SK-N-SH (cell line): Measurements from ENCODE around the gene LDLRAD1. TPM values are rescaled to one million over a fixed set of nuclear protein-coding genes. Genes with fewer than 3 reads are reported as not detected.
A peak's percentile ranks its signal among the peaks of the same experiment; 100 is the strongest.

Experiments used
- CTCF ChIA-PET: fragments of 300-600, 350-600 bp; formaldehyde crosslinking; extraction: SDS; loops from one replicate; lab custom pipeline; 2021; lab: Yijun Ruan, JAX
- POLR2A ChIA-PET: fragments of 350-600 bp; sonication (Branson Sonifier 250); formaldehyde crosslinking; extraction: SDS; loops from one replicate; lab custom pipeline; 2020; ENCODE audit warnings: antibody characterized with exemption, inconsistent platforms; lab: Yijun Ruan, JAX
- DNase-seq: peaks from one replicate; pipeline ENCODE4 v3.0.0; 2012
- H2AFZ ChIP-seq: fragments of 200-600 bp; sonication (generic); 2 replicates; pipeline ENCODE4 v1.8.1; 2016; ENCODE audit warnings: antibody characterized with exemption, mild to moderate bottlenecking, low read depth
- H3F3A ChIP-seq: fragments of 200-600 bp; sonication (generic); replicated peaks from 2 replicates; pipeline ENCODE3; 2016; ENCODE audit warnings: antibody characterized with exemption, mild to moderate bottlenecking; ENCODE audit not compliant: insufficient read depth
- H3K27ac ChIP-seq, 2 experiments: fragments of 200-500 bp in 1 of 2; fragments of 200-600 bp in 1 of 2; sonication (Bioruptor generic) in 1 of 2; sonication (generic), shearing (Covaris generic) in 1 of 2; 2 replicates each; pipeline versions ENCODE4 v1.5.1 to v1.6.1; 2014 to 2016; ENCODE audit warnings: low read depth in 2 of 2, inconsistent platforms in 1 of 2, low read length in 1 of 2, mild to moderate bottlenecking in 1 of 2, mixed read lengths in 1 of 2
- H3K27me3 ChIP-seq: fragments of 200-600 bp; sonication (generic), shearing (Covaris generic); 2 replicates; pipeline ENCODE4 v1.6.1; 2016; ENCODE audit warnings: mixed run types; ENCODE audit not compliant: insufficient read depth
- H3K36me3 ChIP-seq, 2 experiments: fragments of 200-500 bp in 1 of 2; fragments of 200-600 bp in 1 of 2; sonication (Bioruptor generic) in 1 of 2; sonication (generic) in 1 of 2; replicated peaks in 1 of 2; 2 replicates each; pipeline versions ENCODE3 to v1.5.1; 2014 to 2016; ENCODE audit warnings: low read length in 1 of 2, mild to moderate bottlenecking in 1 of 2; ENCODE audit not compliant: insufficient read depth in 2 of 2, control insufficient read depth in 1 of 2
- H3K4me1 ChIP-seq, 2 experiments: fragments of 200-500 bp in 1 of 2; fragments of 200-600 bp in 1 of 2; sonication (Bioruptor generic) in 1 of 2; sonication (generic), shearing (Covaris generic) in 1 of 2; 2 replicates each; pipeline versions ENCODE4 v1.5.1 to v1.6.1; 2014 to 2016; ENCODE audit warnings: low read depth in 1 of 2, low read length in 1 of 2, mixed run types in 1 of 2; ENCODE audit not compliant: insufficient read depth in 2 of 2, control insufficient read depth in 1 of 2
- H3K4me2 ChIP-seq: fragments of 200-600 bp; sonication (generic), shearing (Covaris generic); 2 replicates; pipeline ENCODE4 v1.6.1; 2017; ENCODE audit warnings: mixed run types
- H3K4me3 ChIP-seq, 2 experiments: fragments of 200-500 bp in 1 of 2; fragments of 200-600 bp in 1 of 2; sonication (Bioruptor generic) in 1 of 2; sonication (generic), shearing (Covaris generic) in 1 of 2; 2 replicates each; pipeline versions ENCODE4 v1.5.1 to v1.8.1; 2014 to 2016; ENCODE audit warnings: low read depth in 2 of 2, inconsistent platforms in 1 of 2, low read length in 1 of 2, mild to moderate bottlenecking in 1 of 2, mixed read lengths in 1 of 2, moderate library complexity in 1 of 2
- H3K79me2 ChIP-seq: fragments of 200-600 bp; sonication (generic); 2 replicates; pipeline ENCODE4 v1.8.1; 2017; ENCODE audit warnings: mild to moderate bottlenecking; ENCODE audit not compliant: insufficient read depth
- H3K9ac ChIP-seq: fragments of 200-600 bp; sonication (generic); 2 replicates; pipeline ENCODE4 v1.6.1; 2017; ENCODE audit warnings: mixed run types
- H3K9me2 ChIP-seq: fragments of 200-600 bp; sonication (generic); 2 replicates; pipeline ENCODE4 v1.6.1; 2017; ENCODE audit warnings: mixed run types
- H3K9me3 ChIP-seq: fragments of 200-600 bp; sonication (generic); 2 replicates; pipeline ENCODE4 v1.6.1; 2017; ENCODE audit warnings: mixed run types, mild to moderate bottlenecking, moderate library complexity
- H4K20me1 ChIP-seq: fragments of 200-600 bp; sonication (generic); 2 replicates; pipeline ENCODE4 v1.6.1; 2017; ENCODE audit warnings: mild to moderate bottlenecking, mixed run types; ENCODE audit not compliant: insufficient read depth
- EP300 ChIP-seq, 2 experiments: IDR thresholded peaks; 2 replicates each; pipeline versions ENCODE4 v1.4.0 to v1.6.1; 2012; ENCODE audit warnings: borderline replicate concordance in 1 of 2, low read depth in 1 of 2, low read length in 1 of 2
- FOXJ3 ChIP-seq: sonication (generic); formaldehyde crosslinking; IDR thresholded peaks from 2 replicates; pipeline ENCODE4 v1.5.1; 2020; ENCODE audit warnings: mild to moderate bottlenecking, missing genetic modification reagents
- GABPA ChIP-seq: IDR thresholded peaks from 2 replicates; pipeline ENCODE4 v1.4.0; 2012; ENCODE audit warnings: low read depth, mild to moderate bottlenecking
- GATA2 ChIP-seq: sonication (generic); formaldehyde crosslinking; IDR thresholded peaks from 2 replicates; pipeline ENCODE4 v1.5.0; 2020; ENCODE audit warnings: mild to moderate bottlenecking, missing genetic modification reagents
- JUND ChIP-seq: IDR thresholded peaks from 2 replicates; pipeline ENCODE4 v1.4.0; 2012
- NFIC ChIP-seq: IDR thresholded peaks from 2 replicates; pipeline ENCODE4 v1.4.0; 2012; ENCODE audit warnings: borderline replicate concordance
- POLR2AphosphoS5 ChIP-seq: IDR thresholded peaks from 2 replicates; pipeline ENCODE4 v1.6.1; 2012; ENCODE audit warnings: low read depth, low read length
- RAD21 ChIP-seq: IDR thresholded peaks from 2 replicates; pipeline ENCODE4 v1.6.1; 2012; ENCODE audit warnings: mild to moderate bottlenecking, low read length
- RCOR1 ChIP-seq: fragments of 150-350 bp; IDR thresholded peaks from 2 replicates; pipeline ENCODE4 v1.6.1; 2017; ENCODE audit warnings: antibody characterized with exemption, low read length
- RXRA ChIP-seq: IDR thresholded peaks from 2 replicates; pipeline ENCODE4 v1.4.0; 2012; ENCODE audit warnings: low read depth, mild to moderate bottlenecking, borderline replicate concordance
- SIN3A ChIP-seq: IDR thresholded peaks from 2 replicates; pipeline ENCODE4 v1.6.1; 2012; ENCODE audit warnings: low read depth, mild to moderate bottlenecking, low read length, moderate library complexity, borderline replicate concordance
- SMC3 ChIP-seq: IDR thresholded peaks from 2 replicates; pipeline ENCODE4 v1.6.1; 2012; ENCODE audit warnings: low read depth, low read length, improper control_type of control experiment
- TCF12 ChIP-seq: IDR thresholded peaks from 2 replicates; pipeline ENCODE4 v1.4.0; 2012
- YY1 ChIP-seq: IDR thresholded peaks from 2 replicates; pipeline ENCODE4 v1.4.0; 2012; ENCODE audit warnings: low read depth, mild to moderate bottlenecking
- WGBS: methylation state at CpG from one replicate; pipeline ENCODE4 v1.1.6; 2017; ENCODE audit warnings: low lambda C conversion rate; 5-methylcytosine and 5-hydroxymethylcytosine counted together
- polyA plus RNA-seq, 3 experiments: library from polyadenylated mRNA; depleted of rRNA; stranded (reverse); fragments of >200 nt; gene quantifications; 2 replicates each; pipeline ENCODE4 v1.2.3, GENCODE V29; 2012
- TF ChIP-seq, protein P1 (sequence below): IDR thresholded peaks from 2 replicates; pipeline ENCODE4; 2012
- TF ChIP-seq, protein P2 (sequence below): fragments of 150-350 bp; IDR thresholded peaks from 2 replicates; pipeline ENCODE4 v1.6.1; 2016; ENCODE audit warnings: mild to moderate bottlenecking, low read depth, low read length
- TF ChIP-seq, protein P3 (sequence below): IDR thresholded peaks from 2 replicates; pipeline ENCODE4 v1.6.1; 2012; ENCODE audit warnings: mild to moderate bottlenecking, low read depth, low read length, moderate library complexity
- TF ChIP-seq, protein P4 (sequence below): IDR thresholded peaks from 2 replicates; pipeline ENCODE4 v1.4.0; 2012; ENCODE audit warnings: low read depth, borderline replicate concordance

Gene LDLRAD1
- polyA plus RNA-seq, 1 of the 3 experiments (the other 2 are of a cell fraction): not detected

DNA sequence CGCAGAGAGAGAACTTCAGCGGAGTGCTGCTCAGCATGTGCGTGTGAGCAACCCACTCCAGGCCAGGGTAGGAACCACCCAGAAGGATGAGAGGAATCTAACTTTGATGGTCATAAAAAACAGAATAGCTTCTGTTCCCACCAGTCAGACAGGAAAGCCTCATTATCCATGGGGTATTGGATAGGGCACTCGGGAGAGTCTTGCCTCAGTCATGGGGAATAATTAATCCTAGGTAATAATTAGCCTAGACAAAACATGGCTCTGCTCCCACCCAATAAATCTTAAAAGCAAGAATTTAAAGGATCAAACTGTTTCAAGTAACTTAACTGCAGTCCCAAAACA, 35.3 kb downstream of the LDLRAD1 start:
- Histone ChIP-seq H4K20me1 (no peaks in the 10 kb centered on the region), H3K79me2 (no peaks in the 10 kb centered on the region), H3K9ac (no peak overlapping the region), H3K9me2 (no peaks in the 10 kb centered on the region), H3K36me3 (no peaks in the 10 kb centered on the region), H3F3A (no peaks in the 10 kb centered on the region), H3K4me2 (no peak overlapping the region), H3K27ac (no peak overlapping the region), H3K9me3 (no peaks in the 10 kb centered on the region), H3K27me3 (no peaks in the 10 kb centered on the region), H3K4me3 (no peak overlapping the region), H3K4me1 (no peaks in the 10 kb centered on the region), H2AFZ (no peak overlapping the region)
- 95% methylated on average over 4 of the region's 4 CpGs for WGBS
- no peak for TF ChIP-seq RAD21
- no peak for TF ChIP-seq POLR2AphosphoS5
- no peak for TF ChIP-seq RXRA
- TF ChIP-seq GABPA: no peak
- TF ChIP-seq, protein P1, sequence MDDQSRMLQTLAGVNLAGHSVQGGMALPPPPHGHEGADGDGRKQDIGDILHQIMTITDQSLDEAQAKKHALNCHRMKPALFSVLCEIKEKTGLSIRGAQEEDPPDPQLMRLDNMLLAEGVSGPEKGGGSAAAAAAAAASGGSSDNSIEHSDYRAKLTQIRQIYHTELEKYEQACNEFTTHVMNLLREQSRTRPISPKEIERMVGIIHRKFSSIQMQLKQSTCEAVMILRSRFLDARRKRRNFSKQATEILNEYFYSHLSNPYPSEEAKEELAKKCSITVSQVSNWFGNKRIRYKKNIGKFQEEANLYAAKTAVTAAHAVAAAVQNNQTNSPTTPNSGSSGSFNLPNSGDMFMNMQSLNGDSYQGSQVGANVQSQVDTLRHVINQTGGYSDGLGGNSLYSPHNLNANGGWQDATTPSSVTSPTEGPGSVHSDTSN: no peak
- TF ChIP-seq SIN3A: no peak
- no peak for TF ChIP-seq TCF12
- no peak for TF ChIP-seq JUND
- no peak for TF ChIP-seq YY1
- TF ChIP-seq EP300 (IDR thresholded peaks at IDR 0.05; ENCODE audit: borderline replicate concordance in 1 of 2, low read depth in 1 of 2, low read length in 1 of 2): no peak
- TF ChIP-seq, protein P2, sequence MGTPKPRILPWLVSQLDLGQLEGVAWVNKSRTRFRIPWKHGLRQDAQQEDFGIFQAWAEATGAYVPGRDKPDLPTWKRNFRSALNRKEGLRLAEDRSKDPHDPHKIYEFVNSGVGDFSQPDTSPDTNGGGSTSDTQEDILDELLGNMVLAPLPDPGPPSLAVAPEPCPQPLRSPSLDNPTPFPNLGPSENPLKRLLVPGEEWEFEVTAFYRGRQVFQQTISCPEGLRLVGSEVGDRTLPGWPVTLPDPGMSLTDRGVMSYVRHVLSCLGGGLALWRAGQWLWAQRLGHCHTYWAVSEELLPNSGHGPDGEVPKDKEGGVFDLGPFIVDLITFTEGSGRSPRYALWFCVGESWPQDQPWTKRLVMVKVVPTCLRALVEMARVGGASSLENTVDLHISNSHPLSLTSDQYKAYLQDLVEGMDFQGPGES: no peak
- DNase-seq: no peak
- ChIA-PET CTCF (interaction anchor here (0.6 to 0.7 kb wide), 2 partner anchors 34 to 59 kb away, joined by 3 read pairs; no protein-coding TSS in a partner anchor), POLR2A (no interaction called here)

DNA sequence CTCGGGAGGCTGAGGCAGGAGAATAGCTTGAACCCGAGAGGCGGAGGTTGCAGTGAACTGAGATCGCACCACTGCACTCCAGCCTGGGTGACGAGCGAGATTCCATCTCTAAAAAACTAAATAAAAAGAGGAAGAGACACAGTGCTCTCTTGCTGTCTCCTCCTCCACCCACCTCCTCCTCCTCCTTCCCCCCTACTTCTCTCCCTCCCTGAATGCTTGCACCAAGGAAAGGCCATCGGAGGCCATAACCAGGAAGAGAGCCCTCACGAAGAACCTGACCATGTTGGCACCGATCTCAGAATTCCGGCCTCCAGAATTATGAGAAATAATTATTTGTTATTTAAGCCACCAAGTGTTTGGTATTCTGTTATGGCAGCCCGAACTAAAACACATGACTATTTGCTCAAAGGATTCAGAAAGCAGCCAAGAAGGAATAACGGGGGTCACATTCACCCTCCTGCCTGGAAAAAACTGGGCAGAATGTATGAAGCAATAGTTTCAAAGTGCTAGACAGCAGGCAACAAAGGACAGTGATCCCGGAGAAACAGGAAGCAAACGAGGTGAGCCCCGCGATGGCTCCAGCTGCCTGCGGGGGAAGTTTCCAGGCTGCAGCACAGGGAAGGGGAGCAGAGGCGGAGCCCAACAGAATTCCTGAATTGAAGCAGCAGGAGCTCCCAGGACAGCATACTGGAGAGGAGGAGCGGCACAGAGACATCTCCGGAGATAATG, 35.8 kb downstream of the LDLRAD1 start:
- POLR2A ChIA-PET: no interaction called here
- no peaks in the 10 kb centered on the region for H3K9me2 ChIP-seq
- 91% methylated on average over 20 of the region's 20 CpGs for WGBS
- no peaks in the 10 kb centered on the region for H3K36me3 ChIP-seq
- no peak overlapping the region for H3K4me3 ChIP-seq
- no peaks in the 10 kb centered on the region for H3F3A ChIP-seq
- CTCF ChIA-PET: no interaction called here
- H4K20me1 ChIP-seq: no peaks in the 10 kb centered on the region
- H3K27ac ChIP-seq: no peak overlapping the region
- no peaks in the 10 kb centered on the region for H3K27me3 ChIP-seq
- no peaks in the 10 kb centered on the region for H3K4me1 ChIP-seq
- no peak overlapping the region for H2AFZ ChIP-seq
- no peaks in the 10 kb centered on the region for H3K9me3 ChIP-seq
- no peak overlapping the region for H3K9ac ChIP-seq
- H3K79me2 ChIP-seq: no peaks in the 10 kb centered on the region
- H3K4me2 ChIP-seq: no peak overlapping the region
- TF ChIP-seq FOXJ3: no peak
- no peak for TF ChIP-seq SMC3
- TF ChIP-seq GATA2 (CRISPR knock-in tag): no peak
- TF ChIP-seq, protein P3, sequence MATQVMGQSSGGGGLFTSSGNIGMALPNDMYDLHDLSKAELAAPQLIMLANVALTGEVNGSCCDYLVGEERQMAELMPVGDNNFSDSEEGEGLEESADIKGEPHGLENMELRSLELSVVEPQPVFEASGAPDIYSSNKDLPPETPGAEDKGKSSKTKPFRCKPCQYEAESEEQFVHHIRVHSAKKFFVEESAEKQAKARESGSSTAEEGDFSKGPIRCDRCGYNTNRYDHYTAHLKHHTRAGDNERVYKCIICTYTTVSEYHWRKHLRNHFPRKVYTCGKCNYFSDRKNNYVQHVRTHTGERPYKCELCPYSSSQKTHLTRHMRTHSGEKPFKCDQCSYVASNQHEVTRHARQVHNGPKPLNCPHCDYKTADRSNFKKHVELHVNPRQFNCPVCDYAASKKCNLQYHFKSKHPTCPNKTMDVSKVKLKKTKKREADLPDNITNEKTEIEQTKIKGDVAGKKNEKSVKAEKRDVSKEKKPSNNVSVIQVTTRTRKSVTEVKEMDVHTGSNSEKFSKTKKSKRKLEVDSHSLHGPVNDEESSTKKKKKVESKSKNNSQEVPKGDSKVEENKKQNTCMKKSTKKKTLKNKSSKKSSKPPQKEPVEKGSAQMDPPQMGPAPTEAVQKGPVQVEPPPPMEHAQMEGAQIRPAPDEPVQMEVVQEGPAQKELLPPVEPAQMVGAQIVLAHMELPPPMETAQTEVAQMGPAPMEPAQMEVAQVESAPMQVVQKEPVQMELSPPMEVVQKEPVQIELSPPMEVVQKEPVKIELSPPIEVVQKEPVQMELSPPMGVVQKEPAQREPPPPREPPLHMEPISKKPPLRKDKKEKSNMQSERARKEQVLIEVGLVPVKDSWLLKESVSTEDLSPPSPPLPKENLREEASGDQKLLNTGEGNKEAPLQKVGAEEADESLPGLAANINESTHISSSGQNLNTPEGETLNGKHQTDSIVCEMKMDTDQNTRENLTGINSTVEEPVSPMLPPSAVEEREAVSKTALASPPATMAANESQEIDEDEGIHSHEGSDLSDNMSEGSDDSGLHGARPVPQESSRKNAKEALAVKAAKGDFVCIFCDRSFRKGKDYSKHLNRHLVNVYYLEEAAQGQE: no peak
- TF ChIP-seq, protein P4, sequence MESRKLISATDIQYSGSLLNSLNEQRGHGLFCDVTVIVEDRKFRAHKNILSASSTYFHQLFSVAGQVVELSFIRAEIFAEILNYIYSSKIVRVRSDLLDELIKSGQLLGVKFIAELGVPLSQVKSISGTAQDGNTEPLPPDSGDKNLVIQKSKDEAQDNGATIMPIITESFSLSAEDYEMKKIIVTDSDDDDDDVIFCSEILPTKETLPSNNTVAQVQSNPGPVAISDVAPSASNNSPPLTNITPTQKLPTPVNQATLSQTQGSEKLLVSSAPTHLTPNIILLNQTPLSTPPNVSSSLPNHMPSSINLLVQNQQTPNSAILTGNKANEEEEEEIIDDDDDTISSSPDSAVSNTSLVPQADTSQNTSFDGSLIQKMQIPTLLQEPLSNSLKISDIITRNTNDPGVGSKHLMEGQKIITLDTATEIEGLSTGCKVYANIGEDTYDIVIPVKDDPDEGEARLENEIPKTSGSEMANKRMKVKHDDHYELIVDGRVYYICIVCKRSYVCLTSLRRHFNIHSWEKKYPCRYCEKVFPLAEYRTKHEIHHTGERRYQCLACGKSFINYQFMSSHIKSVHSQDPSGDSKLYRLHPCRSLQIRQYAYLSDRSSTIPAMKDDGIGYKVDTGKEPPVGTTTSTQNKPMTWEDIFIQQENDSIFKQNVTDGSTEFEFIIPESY: no peak
- TF ChIP-seq TCF12: no peak
- no peak for TF ChIP-seq GABPA
- TF ChIP-seq RCOR1: no peak
- no peak for TF ChIP-seq NFIC
- DNase-seq: peak; percentile 33
